Stimulated activated CD4-positive, alpha-beta T cell treated with anti-CD3 and anti-CD28 coated beads, TNF-alpha, amount 100 ng/mL, for 1 hour (primary cell): ENCODE data around the gene MAGEE1.

Experiments used
- DNase-seq, 3 donors: peaks; one replicate each; pipeline ENCODE4 v3.0.0-alpha.2; 2020; ENCODE audit warnings: low read depth in 3 of 3, low spot score in 1 of 3

Gene MAGEE1

GRCh38 chrX:76427560-76428242 lies at the start of gene MAGEE1:
MAGEE1 (plus strand) TSS chrX:76427710; CDS start chrX:76427931, 221 bp downstream.
- peak; percentile 38 to 69 (median 65) for DNase-seq

- no peak for DNase-seq
These were observed 28.5 kb upstream of the MAGEE1 start for GRCh38 chrX:76398970-76399369.

GRCh38 chrX:76407795-76408194 lies 19.7 kb upstream of the MAGEE1 start:
- no peak for DNase-seq

GRCh38 chrX:76420237-76420636 lies 7.3 kb upstream of the MAGEE1 start:
- no peak for DNase-seq

- peak in 2 of 3 donors; percentile 2 to 4 for DNase-seq
These were observed 977 bp downstream of the MAGEE1 start for GRCh38 chrX:76428243-76429130.

DNA sequence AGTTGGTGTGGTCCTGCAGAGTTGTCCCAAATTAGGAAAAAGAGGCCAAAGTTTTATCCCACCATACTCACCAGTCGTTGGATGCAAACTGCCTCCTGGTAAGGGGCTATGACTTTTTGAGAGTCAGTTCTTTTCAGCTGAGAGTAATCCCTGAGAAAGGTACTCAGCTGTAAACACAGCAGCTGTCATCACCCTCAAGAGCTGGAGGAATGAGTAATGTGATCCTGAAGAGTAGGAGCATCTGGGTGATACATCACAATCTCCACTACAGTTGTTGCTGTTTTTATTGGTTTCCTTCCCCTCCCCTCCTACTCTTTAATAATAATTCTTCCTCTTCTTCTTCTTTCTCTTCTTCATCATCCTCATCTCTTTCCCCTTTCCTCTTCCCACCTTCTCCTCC lies 5.7 kb downstream of the MAGEE1 start:
- no peak for DNase-seq

GRCh38 chrX:76434103-76434741 lies 6.7 kb downstream of the MAGEE1 start:
- no peak for DNase-seq

GRCh38 chrX:76439188-76439587 lies 11.7 kb downstream of the MAGEE1 start:
- no peak for DNase-seq

GRCh38 chrX:76453737-76454406 lies 26.4 kb downstream of the MAGEE1 start:
- DNase-seq, result no peak

DNA sequence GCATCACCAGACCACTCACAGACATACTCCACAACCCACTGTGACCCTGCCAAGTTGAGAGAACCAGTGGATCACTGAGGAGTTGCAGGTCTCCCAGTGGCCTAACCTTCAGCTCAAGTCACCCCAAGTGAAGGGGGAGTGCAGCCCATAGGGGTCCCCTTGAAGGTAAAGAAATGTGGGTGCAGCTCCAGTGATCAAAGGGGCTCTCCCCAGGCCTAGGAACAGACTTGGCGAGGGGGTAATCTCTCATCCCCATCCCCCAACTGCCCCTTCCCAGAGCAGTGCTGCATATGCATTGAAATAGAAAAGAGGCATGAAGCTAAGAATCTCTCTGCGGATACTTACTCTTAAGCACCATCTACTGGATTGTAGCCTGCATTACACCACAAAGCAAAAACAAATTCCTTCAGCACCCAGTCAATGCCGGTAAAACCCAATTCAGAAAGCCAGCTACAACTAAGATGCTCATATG lies 27.0 kb downstream of the MAGEE1 start:
- DNase-seq, result no peak

DNA sequence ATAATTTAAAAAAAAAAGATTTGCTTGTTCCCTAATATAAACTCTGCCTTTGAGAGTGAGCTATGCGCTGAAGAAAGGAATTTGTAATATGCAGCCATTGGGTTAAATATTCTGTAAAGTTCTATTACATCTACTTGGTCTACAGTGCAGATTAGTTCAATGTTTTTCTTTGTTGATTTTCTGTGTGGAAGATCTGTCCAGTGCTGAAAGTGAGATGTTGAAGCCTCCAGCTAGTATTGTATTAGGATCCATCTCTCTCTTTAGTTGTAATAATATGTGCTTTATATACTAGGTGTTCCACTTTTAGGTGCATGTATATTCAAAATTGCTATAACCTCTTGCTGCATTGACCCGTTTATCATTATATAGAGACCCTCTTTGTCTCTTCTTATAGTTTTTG lies 49.8 kb downstream of the MAGEE1 start:
- DNase-seq, result no peak
